Measurements from ENCODE around the gene PAFAH1B2.
"Not testable (repeated sequence)": the region's sequence is repeated elsewhere in the genome, so short reads cannot be mapped to it uniquely, and the experiment has no call there.

PAFAH1B2 gene

DNA sequence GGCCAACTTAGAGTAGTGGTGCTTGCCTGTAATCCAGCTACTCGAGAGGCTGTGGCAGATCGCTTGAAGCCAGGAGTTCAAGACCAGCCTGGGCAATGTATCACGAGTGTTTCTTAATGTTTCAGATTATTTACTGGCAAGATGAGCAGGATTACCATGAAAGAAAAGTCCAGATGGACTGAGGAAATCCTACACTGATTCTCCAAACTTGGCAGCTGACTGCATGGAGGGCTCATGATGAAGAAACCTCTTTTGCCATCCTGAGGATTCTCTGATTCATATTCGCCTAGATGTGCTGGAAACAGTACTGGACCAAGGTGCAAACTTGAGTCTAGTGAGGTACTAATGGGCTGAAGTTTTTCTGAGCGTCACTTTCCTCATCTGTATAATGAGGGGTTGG lies 31.7 kb downstream of the PAFAH1B2 start:
- DNase-seq, result no peak

DNA sequence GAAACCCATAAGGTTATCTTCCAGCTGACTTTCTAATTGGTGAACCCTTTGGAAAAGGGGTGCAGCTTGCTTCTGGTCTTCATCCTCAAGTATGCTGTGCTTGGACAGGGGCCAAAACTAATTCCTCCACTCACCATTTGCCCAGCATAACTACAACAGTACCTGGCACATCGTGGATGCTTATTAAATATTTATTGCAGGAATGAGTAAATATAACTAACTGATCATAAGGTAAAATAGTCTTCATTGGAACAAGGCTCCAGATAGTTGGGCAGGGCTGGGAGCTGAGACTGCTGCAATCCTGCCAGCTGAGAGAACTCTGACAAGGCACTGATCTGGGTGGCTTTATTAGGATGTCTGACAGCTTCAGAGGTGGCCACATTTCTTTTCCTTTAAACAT lies 32.1 kb downstream of the PAFAH1B2 start:
- no peak for DNase-seq

DNA sequence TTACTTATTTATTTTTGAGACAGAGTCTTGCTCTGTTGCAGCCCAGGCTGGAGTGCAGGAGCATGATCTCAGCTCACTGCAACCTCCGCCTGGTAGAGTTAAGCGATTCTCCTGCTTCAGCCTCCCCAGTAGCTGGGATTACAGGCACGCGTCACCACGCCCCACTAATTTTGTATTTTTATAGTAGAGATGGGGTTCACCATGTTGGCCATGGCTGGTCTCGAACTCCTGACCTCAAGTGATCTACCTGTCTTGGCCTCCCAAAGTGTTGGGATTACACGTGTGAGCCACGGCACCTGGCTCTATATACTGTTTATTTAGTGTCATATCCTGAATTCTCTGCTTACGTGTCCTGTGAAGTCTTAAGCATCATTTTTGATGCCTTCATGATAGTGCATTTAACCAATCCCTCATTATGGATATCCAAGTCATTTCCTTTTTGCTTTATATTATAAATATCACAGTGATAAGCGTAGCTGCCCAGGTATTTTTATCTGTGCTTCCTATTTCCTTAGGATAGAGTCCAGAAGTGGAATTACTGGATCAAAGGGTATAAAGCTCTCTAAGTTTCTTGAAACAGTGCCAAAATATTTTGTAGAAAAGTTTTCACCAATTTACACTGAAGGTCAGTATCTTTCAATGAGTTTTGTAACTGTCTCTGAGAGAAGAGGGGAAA lies 33.6 kb downstream of the PAFAH1B2 start:
- no peak for DNase-seq

DNA sequence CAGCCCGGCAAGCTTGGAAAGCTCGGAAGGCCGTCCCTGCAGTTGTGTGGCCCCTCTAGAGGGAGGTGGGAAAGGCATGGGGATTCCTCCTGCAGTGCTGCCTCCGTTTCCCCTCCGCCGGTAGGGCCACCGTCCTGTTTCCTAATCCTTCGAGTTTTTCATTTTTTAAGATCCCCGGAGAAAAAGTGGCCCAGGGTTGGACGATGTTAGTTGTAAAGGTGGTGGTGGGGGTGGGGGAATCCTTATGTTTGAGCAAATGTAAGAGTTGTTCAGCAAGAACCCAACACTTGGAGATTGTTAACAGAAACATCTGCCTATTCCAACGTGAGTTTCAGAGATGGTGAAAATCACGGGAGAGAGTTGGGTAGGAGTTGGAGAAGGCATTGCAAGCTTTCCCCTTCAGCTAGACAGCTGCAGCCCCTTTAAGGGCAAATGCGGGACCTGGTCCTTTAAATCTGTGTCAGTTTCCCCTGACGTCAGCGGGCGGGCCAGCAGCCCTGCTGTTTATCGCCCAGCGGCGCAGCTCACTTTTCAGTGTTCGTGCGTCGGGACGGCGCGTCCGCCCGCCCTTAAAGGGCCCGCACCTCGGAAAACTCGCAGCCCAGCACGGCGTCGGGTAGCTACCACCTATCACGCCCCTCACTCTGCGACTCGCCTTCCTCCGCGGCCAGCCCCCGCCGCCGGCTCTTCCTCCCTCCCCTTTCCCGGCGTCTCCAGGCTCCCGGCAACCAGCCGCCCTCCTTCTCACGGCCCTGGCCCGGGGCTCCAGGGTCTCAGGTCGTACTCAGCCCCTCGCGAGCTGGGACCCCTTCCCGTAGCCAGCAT lies 34.3 kb downstream of the PAFAH1B2 start, which contains the start of gene SIDT2:
Gene SIDT2, plus strand, starts transcription at position 534 of the 825 bp plus-strand sequence. CDS start 521 bp downstream, outside the sequence.
- peak; percentile 79 for DNase-seq

DNA sequence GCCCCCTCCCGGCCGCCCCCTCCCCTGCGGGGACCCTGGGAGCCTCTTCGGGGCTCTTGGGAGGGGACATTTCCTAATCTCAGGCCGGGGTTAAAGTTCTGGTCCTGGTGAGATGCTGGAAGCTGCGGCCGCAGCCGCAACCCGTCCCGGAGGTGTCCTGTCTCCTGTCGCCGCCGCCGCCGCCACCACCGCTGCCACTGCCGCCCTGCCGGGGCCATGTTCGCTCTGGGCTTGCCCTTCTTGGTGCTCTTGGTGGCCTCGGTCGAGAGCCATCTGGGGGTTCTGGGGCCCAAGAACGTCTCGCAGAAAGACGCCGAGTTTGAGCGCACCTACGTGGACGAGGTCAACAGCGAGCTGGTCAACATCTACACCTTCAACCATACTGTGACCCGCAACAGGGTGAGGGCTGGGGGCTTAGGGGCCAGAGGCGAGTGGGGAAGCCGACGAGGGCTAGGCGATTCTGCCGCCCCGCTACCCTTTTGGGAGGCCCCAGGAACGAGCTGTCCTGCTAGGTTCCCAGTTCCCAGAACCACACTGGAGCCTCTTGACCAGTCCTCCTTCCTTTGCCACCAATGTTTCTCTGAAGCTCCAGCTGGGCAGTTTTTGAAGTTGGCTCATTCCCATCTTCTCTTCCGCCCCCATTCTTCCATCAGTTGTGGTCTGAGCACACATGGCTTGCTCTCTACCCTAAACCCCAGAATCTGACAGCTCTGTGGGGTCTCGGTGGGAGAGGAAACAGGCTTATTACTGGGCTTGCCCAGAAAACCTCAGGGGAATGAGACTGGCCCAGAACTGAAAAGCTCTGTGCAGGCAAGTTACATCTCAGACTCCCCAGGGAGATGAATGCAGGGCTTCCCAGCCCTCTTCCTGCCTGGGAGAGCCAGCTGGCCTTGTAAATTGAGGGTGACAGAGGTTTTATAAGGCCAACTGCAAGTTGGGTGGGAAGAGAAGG lies 35.2 kb downstream of the PAFAH1B2 start:
- DNase-seq, result peak; percentile 21

DNA sequence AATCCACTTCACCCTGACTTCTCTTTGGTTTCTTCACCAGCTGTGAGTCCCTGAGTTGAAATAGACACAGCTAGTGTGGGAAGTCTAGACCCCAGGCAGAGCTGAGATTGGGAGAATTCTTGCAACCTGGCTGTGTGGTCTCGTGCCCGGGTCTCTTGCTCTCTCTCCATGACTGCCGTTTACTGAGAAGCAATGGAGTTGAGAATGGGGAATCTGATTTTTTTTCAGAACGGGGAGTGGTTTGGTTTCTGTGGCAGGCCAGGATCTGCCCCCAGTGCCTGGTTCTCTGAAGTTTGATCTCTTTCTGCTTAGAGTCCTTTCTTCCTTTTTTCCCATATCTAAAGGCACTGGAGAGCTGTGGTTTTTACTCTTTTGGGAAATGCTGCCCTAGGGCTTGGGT lies 35.9 kb downstream of the PAFAH1B2 start:
- no peak for DNase-seq

DNA sequence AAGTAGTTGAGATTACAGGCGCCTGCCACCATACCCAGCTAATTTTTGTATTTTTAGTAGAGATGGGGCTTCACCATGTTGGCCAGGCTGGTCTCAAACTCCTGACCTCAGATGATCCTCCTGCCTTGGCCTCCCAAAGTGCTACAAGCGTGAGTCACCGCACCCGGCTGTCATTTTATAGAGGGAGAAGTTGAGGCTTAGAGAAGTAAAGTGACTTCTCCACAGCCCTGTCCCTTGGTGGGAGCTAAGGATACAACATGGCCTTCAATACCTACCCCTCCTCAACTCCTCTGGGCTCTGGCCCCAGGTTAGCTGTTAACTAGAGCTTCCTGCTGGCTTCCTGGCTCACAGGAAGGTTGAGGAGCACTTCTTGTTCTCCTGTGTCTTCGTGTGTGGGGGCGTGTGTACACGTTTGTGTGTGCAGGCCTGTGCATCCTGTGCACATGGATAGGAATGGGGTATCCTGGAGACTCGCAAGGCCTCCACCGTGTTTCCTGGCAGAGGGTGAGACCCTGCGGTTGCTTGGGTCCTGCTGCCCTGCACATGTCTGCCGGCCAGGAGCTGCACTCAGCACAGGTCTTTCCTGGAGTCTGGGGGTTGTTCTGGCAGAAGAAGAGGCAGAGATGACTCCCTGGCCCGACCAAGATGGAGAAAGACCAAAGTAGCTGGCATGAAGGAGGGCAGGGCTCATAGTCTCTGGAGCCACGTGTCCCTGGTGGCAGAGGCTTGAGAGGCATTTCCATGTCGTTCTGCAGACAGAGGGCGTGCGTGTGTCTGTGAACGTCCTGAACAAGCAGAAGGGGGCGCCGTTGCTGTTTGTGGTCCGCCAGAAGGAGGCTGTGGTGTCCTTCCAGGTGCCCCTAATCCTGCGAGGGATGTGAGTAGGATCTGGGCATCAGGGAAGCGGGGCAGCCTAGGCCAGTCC lies 36.8 kb downstream of the PAFAH1B2 start:
- peak; percentile 22 for DNase-seq

DNA sequence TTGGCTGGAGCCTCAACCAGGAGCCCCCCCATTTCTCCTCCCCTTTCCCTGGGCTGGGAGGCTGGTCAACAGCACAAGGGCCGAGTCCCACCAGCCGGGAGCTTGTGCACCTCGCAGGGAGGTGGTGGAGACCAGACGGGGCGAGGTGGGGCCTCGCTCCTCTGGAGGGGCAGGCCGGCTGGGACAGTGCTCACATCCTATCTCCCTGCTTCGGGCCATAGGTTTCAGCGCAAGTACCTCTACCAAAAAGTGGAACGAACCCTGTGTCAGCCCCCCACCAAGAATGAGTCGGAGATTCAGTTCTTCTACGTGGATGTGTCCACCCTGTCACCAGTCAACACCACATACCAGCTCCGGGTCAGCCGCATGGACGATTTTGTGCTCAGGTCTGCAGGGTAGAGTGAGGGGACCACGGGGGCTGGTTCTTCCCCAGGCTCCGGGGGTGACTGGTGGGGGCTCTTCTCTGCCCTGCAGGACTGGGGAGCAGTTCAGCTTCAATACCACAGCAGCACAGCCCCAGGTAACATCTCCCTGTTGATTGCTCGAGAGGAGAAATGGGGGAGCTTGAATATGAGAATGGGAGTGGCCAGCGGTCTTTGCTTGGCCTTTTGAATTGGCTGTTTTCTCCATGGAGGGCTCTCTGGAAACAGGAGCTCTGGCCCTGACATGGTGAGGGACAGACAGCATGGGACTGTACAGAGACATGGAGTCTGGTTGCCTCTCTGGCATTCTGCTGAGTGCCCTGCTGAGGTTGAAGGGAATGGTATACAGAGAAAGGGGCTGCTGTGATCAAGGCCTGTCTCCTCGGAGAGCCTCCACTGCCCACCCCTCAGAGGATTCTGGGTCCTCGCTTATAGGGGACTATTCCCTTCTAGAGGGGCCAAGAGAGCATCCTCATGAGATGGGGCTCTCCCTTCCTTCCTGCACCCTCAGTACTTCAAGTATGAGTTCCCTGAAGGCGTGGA lies 37.8 kb downstream of the PAFAH1B2 start:
- no peak for DNase-seq

DNA sequence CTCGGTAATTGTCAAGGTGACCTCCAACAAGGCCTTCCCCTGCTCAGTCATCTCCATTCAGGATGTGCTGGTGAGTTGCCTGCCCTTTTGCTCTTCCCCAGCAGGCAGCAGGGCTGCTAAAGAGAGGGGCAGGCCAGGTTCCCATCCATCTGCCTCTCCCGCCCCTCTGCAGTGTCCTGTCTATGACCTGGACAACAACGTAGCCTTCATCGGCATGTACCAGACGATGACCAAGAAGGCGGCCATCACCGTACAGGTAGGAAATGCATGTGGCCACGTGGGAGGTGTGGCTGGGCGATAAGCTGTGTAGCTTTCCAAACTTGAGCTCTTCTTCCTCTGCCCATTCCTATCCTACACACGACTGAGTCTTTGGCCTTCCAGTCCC lies 38.5 kb downstream of the PAFAH1B2 start:
- no peak for DNase-seq

DNA sequence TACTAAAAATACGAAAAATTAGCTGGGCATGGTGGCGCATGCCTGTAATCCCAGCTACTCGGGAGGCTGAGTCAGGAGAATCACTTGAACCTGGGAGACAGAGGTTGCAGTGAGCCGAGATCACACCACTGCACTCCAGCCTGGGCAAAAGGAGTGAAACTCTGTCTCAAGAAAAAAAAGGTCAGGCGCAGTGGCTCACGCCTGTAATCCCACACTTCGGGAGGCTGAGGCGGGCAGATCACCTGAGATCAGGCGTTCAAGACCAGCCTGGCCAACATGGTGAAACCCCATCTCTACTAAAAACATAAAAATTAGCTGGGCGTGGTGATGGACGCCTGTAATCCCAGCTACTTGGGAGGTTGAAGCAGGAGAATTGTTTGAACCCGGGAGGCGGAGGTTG lies 39.1 kb downstream of the PAFAH1B2 start:
- DNase-seq, result not testable (repeated sequence)

DNA sequence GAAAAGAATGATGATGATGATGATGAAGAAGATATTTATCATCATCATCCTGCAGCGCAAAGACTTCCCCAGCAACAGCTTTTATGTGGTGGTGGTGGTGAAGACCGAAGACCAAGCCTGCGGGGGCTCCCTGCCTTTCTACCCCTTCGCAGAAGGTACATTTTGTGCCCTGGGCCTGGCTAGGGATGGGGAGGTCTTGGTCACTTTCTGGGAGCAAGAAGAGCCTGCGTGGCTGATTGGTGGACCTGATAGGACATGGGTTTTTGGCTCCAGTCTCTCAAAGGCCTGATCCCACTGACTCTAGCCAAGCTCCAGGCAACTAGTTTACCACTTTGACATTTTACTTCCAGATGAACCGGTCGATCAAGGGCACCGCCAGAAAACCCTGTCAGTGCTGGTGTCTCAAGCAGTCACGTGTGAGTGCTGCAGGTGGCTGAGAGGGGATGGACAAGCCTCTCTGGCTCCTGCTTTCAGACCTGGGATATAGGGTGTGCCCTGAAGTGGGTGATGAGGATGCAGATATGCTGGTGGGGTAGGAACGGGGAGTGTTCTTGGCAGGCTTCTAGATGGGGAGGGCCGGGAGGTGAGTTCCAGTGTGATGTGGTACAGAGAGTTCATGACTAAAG lies 39.8 kb downstream of the PAFAH1B2 start:
- no peak for DNase-seq

DNA sequence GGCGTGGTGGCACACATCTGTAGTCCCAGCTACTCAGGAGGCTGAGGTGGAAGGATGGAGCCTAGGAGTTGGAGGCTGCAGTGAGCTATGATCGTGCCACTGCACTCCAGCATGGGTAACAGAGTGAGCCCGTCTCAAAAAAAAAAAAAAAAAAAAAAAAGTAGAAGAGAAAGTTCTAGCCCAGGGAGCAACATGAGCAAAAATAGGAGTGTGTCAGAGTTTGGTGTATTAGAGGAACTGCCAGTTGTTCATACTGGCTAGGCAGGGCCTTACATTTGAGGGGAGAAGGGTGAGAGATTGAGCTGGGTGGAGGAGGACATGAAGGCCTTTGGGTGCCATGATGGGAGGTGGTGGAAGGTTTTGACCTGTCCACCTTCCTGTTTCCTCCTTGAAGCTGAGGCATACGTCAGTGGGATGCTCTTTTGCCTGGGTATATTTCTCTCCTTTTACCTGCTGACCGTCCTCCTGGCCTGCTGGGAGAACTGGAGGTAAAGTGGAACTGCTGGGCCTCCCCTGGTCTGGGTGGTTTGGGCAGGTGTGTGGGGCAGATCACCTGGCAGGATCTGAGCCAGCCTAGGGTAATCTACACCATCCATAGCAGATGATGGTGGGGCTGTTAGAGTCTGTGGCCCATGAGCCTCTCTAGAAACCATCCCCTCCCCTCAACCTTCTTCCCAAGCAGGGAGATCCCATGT lies 41.8 kb downstream of the PAFAH1B2 start:
- no peak for DNase-seq

DNA sequence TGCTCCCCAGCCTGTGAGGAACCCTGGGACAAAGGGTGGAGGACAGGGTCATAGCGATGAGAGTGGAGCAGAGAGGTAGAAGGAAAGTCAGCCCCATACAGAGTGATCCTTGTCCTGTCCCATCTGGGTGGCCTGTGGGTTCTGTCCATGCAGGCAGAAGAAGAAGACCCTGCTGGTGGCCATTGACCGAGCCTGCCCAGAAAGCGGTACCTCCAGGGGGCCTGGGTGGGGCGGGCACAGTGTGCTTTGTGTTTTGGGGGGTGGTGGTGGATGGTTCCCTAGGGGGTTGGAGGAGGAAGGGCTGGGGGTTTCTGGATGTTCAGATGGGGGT lies 42.3 kb downstream of the PAFAH1B2 start:
- no peak for DNase-seq

DNA sequence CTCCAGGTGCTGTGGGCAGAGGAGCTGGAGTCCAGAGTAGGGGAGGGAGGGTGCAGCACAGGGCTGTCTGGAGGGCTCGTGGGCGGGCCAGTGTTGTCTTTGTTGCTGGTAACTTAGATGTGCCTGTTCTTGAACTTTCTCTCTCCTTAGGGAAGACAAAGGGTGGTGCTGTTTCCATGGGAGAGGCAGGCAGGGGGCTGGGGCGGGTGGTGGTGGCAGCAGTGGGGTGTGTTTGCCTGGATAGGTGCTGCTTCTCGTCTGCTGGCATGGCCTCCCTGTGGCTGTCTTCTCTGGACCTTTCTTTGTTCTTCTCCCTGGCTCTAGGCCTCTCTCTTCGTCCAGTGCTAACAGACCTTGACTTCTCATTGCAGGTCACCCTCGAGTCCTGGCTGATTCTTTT lies 42.9 kb downstream of the PAFAH1B2 start:
- no peak for DNase-seq

DNA sequence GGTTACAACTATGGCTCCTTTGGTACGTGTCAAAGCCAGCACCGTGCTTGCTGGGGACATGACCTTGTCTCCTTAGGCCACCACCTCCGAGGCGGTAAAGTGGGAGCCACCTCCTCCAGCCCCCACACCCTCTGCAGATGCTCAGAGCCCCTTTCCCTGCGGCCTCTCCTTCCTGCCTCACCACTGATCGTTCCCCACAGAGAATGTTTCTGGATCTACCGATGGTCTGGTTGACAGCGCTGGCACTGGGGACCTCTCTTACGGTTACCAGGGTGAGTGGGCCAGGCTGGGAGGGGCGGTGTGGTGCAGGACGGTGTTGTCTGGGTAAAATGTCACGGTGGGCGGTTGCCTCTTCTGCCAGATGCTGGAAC lies 43.3 kb downstream of the PAFAH1B2 start:
- DNase-seq, result no peak

DNA sequence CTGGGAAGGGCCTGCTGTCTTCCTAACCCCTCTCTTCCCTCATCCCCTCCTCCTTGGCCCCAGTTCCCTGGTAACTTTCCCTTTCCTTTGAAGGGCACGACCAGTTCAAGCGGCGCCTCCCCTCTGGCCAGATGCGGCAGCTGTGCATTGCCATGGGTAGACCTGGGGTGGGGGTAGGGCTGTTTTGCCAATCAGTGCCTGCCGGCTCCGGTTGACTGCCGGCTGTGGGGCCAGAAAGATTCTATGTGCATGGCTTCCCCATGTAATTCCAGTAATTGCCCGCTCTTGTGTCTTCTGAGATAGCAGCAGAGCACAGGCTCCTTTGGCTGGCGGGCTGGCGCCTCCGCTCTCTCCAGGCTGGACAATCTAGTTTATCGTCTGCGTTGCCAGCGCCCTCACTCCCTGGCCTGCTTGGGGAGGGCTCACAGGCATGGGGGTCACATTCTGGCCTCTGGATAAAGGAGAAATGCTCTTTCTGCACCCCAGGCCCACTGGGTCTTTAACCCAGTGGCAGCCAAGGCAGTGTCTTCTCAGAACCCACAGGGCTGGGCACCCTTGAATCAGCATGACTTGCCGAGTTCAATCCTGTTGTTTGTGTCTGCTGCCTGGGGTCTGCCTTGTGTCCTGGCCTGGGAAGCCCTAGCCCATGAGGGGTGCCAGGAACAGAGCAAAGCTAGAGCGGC lies 43.9 kb downstream of the PAFAH1B2 start:
- no peak for DNase-seq

DNA sequence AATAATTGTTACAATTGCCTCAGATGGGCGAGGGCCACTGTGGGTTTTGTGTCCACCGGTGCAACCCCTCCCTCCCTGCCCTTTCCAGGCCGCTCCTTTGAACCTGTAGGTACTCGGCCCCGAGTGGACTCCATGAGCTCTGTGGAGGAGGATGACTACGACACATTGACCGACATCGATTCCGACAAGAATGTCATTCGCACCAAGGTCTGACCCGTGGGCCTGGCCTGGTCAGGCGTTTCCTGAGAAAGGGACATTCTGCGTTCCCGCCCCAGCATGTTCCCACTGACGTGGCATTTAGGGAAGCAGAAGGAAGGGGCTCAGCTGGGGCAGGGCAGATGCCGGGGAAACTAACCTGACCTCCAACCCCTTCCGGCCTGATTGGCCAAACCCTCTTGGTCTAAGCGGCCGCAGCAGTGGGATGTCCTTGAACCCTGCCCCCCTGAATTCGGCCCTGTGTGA lies 44.6 kb downstream of the PAFAH1B2 start:
- DNase-seq, result no peak

DNA sequence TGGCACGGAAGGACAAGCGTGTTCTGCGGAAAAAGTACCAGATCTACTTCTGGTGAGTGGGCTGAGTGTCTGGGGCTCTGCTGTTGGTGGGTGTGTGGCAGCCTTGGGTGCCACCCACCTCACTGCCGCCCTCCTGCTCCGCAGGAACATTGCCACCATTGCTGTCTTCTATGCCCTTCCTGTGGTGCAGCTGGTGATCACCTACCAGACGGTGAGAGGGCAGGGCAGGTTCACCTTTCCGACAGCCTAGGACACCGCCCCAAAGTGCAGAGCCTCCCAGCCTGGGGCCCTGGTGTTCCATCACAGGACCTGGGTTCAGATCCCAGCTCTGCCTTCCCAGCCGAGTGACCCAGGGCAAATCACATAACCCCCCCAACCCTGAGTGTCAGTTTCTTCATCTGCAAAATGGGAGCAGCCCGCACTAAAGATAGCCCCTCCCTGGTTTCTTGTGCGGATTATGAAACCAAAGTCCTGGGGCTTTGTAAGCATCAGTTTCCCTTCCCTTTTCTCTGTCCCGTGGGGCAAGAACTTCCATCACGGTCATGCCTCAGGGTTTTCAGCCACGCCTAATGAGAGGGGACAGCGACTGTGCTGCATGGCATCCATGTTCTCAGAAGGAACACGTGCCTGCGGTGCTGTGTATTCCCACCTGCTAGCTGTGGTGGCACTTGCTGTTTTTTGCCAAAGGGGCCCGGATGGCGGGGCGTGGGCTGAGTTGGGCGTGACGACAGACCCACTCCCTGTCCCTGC lies 45.3 kb downstream of the PAFAH1B2 start:
- DNase-seq, result no peak
